HEK293 (cell line): ENCODE measurements around the gene DNAH5.

Experiments
- CTCF ChIA-PET: fragments of 350-600 bp; formaldehyde crosslinking; extraction: SDS; loops from one replicate; lab custom pipeline; 2021; ENCODE audit warnings: antibody characterized with exemption; lab: Yijun Ruan, JAX
- POLR2A ChIA-PET: fragments of 300-600 bp; formaldehyde crosslinking; extraction: SDS; loops from one replicate; lab custom pipeline; 2020; ENCODE audit warnings: antibody characterized with exemption, inconsistent platforms; lab: Yijun Ruan, JAX
- H3K27ac ChIP-seq: fragments of 200-500 bp; sonication (Bioruptor generic); 2 replicates; pipeline ENCODE4 v1.5.1; 2014; ENCODE audit warnings: low read depth, low read length, control low read depth, inconsistent platforms; ENCODE audit errors: extremely low read depth
- H3K36me3 ChIP-seq, 2 experiments: fragments of 200-500 bp in 1 of 2; sonication (Bioruptor generic) in 1 of 2; 1 replicate in 1 of 2; 2 replicates in 1 of 2; pipeline ENCODE4 v1.5.1; 2014 to 2017; ENCODE audit warnings: inconsistent platforms in 2 of 2, low read length in 2 of 2; ENCODE audit not compliant: control insufficient read depth in 2 of 2, insufficient read depth in 1 of 2
- H3K4me1 ChIP-seq: fragments of 200-500 bp; sonication (Bioruptor generic); 2 replicates; pipeline ENCODE4 v1.5.1; 2014; ENCODE audit warnings: mild to moderate bottlenecking, low read length, inconsistent platforms; ENCODE audit not compliant: control insufficient read depth, insufficient read depth
- H3K4me3 ChIP-seq: 2 replicates; pipeline ENCODE4 v1.5.1; 2011; ENCODE audit warnings: low read depth, mild to moderate bottlenecking, control low read depth, low read length, moderate library complexity
- H3K9me3 ChIP-seq: fragments of 200-500 bp; sonication (Bioruptor generic); 2 replicates; pipeline ENCODE4 v1.5.1; 2014; ENCODE audit warnings: low read depth, low read length, inconsistent platforms; ENCODE audit not compliant: control insufficient read depth, insufficient read depth
- BCL11A ChIP-seq: fragments of 450-650 bp; formaldehyde crosslinking; IDR thresholded peaks from 2 replicates; pipeline ENCODE4 v1.5.1; 2016; ENCODE audit warnings: low read depth, missing biosample characterization, missing genetic modification characterization
- HOXD13 ChIP-seq: sonication (generic); formaldehyde crosslinking; IDR thresholded peaks from 2 replicates; pipeline ENCODE4 v1.8.0; 2022; ENCODE audit warnings: missing genetic modification reagents, borderline replicate concordance
- SCRT1 ChIP-seq: fragments of 450-650 bp; formaldehyde crosslinking; IDR thresholded peaks from 2 replicates; pipeline ENCODE4 v1.5.1; 2016; ENCODE audit warnings: missing biosample characterization, missing genetic modification characterization, borderline replicate concordance
- SCRT2 ChIP-seq: fragments of 450-650 bp; formaldehyde crosslinking; IDR thresholded peaks from 2 replicates; pipeline ENCODE4 v1.5.1; 2016; ENCODE audit warnings: missing biosample characterization, missing genetic modification characterization
- ZFP3 ChIP-seq: fragments of 450-650 bp; formaldehyde crosslinking; IDR thresholded peaks from 2 replicates; pipeline ENCODE4 v1.5.1; 2016; ENCODE audit warnings: low read depth, missing biosample characterization, missing genetic modification characterization
- ZNF747 ChIP-seq: fragments of 450-650 bp; formaldehyde crosslinking; IDR thresholded peaks from 2 replicates; pipeline ENCODE4 v1.5.1; 2016; ENCODE audit warnings: missing biosample characterization, missing genetic modification characterization
- TF ChIP-seq, protein P1 (sequence below): fragments of 450-650 bp; formaldehyde crosslinking; IDR thresholded peaks from 2 replicates; pipeline ENCODE4 v1.5.1; 2016; ENCODE audit warnings: missing biosample characterization, missing genetic modification characterization
- TF ChIP-seq, protein P2 (sequence below): fragments of 450-650 bp; formaldehyde crosslinking; IDR thresholded peaks from 2 replicates; pipeline ENCODE4 v1.5.1; 2016; ENCODE audit warnings: missing biosample characterization, missing genetic modification characterization

Gene DNAH5

DNA sequence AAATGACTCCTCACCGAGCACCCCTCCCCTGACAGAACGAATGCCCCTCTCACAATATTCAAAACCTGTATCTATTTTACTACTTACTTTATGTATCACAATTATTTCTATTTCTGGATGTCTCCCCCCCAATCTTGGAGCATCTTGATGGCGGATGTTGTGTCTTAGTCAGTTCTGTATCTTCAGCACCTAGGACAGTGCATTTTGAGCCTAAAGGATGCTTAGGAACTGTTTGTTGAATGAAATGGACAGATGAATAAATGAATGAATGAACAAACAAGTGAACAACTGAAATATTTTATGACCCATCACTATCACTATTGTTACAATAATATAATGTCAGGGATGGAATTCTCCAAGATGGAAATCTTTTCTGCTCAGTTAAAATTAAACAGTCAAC lies 295.7 kb downstream of the DNAH5 start:
- H3K4me1 ChIP-seq = no peaks in the 10 kb centered on the region
- H3K9me3 ChIP-seq = no peaks in the 10 kb centered on the region
- H3K27ac ChIP-seq = no peak overlapping the region
- CTCF ChIA-PET = no interaction called here
- no peaks in the 10 kb centered on the region for H3K36me3 ChIP-seq
- no peak overlapping the region for H3K4me3 ChIP-seq
- TF ChIP-seq, protein P1, sequence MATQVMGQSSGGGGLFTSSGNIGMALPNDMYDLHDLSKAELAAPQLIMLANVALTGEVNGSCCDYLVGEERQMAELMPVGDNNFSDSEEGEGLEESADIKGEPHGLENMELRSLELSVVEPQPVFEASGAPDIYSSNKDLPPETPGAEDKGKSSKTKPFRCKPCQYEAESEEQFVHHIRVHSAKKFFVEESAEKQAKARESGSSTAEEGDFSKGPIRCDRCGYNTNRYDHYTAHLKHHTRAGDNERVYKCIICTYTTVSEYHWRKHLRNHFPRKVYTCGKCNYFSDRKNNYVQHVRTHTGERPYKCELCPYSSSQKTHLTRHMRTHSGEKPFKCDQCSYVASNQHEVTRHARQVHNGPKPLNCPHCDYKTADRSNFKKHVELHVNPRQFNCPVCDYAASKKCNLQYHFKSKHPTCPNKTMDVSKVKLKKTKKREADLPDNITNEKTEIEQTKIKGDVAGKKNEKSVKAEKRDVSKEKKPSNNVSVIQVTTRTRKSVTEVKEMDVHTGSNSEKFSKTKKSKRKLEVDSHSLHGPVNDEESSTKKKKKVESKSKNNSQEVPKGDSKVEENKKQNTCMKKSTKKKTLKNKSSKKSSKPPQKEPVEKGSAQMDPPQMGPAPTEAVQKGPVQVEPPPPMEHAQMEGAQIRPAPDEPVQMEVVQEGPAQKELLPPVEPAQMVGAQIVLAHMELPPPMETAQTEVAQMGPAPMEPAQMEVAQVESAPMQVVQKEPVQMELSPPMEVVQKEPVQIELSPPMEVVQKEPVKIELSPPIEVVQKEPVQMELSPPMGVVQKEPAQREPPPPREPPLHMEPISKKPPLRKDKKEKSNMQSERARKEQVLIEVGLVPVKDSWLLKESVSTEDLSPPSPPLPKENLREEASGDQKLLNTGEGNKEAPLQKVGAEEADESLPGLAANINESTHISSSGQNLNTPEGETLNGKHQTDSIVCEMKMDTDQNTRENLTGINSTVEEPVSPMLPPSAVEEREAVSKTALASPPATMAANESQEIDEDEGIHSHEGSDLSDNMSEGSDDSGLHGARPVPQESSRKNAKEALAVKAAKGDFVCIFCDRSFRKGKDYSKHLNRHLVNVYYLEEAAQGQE (tag by site-specific recombination) = peak; percentile 92
- no peak for TF ChIP-seq SCRT1 (tag by site-specific recombination)
- POLR2A ChIA-PET = no interaction called here

DNA sequence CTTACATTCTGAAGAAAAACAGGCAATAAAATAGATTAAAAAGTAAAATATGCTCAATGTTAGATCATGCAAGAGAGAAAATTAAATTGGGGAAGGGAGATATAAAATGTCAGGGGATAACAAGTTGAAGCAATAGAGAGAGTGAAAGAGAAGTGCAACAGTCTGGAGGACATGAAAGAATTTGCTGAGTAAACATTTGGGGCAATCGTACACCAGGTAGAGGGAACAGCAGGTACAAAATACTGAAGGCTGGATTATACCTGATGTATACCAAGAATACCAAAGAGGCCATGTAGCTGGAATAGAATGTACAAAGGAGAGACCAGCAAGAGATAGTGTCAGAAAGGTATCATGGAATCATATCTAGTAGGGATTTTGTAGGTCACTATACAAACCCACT lies 300.8 kb downstream of the DNAH5 start:
- H3K9me3 ChIP-seq = no peaks in the 10 kb centered on the region
- POLR2A ChIA-PET = no interaction called here
- no peak overlapping the region for H3K4me3 ChIP-seq
- CTCF ChIA-PET = interaction anchor here (0.8 kb wide), 1 partner anchor 9 kb away, joined by 3 read pairs; no protein-coding TSS in a partner anchor
- TF ChIP-seq ZNF747 (tag by site-specific recombination) (no peak), BCL11A (tag by site-specific recombination) (no peak)
- no peaks in the 10 kb centered on the region for H3K4me1 ChIP-seq
- no peak overlapping the region for H3K27ac ChIP-seq
- no peaks in the 10 kb centered on the region for H3K36me3 ChIP-seq

DNA sequence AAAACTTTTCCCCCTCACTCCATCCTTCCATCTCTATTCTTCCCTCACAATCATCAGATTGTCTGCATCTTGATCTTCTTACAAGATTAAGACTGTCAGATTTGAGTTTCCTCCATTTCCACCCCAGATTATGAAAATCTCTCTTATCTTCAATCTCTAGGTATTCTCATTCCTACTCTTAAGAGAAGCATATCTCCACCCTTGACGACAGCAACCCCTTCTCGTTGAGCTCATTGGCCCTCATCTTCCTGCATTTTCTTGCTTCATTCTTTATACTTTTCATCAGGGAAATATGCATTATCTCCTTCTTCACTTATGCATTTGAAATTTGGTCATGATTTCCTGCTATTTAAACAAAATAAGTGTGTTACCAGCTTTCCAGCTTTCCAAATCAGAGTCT lies 301.3 kb downstream of the DNAH5 start:
- H3K4me1 ChIP-seq = no peaks in the 10 kb centered on the region
- ChIA-PET POLR2A (no interaction called here), CTCF (interaction anchor here (0.8 kb wide), 1 partner anchor 10 kb away, joined by 3 read pairs; no protein-coding TSS in a partner anchor)
- no peaks in the 10 kb centered on the region for H3K36me3 ChIP-seq
- no peak overlapping the region for H3K27ac ChIP-seq
- no peak overlapping the region for H3K4me3 ChIP-seq
- no peaks in the 10 kb centered on the region for H3K9me3 ChIP-seq
- TF ChIP-seq ZFP3 (no peak), SCRT2 (tag by site-specific recombination) (no peak), HOXD13 (CRISPR knock-in tag) (no peak)
- TF ChIP-seq, protein P2, sequence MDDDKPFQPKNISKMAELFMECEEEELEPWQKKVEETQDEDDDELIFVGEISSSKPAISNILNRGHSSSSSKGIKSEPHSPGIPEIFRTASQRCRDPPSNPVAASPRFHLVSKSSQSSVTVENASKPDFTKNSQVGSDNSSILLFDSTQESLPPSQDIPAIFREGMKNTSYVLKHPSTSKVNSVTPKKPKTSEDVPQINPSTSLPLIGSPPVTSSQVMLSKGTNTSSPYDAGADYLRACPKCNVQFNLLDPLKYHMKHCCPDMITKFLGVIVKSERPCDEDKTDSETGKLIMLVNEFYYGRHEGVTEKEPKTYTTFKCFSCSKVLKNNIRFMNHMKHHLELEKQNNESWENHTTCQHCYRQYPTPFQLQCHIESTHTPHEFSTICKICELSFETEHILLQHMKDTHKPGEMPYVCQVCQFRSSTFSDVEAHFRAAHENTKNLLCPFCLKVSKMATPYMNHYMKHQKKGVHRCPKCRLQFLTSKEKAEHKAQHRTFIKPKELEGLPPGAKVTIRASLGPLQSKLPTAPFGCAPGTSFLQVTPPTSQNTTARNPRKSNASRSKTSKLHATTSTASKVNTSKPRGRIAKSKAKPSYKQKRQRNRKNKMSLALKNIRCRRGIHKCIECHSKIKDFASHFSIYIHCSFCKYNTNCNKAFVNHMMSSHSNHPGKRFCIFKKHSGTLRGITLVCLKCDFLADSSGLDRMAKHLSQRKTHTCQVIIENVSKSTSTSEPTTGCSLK (tag by site-specific recombination) = no peak
